UCSD-AML1 (cell line): ENCODE measurements around the gene ADCY1.

Source experiments
- DNase-seq: peaks from one replicate; lab custom pipeline; 2025; ENCODE audit not compliant: unreplicated experiment; lab: John Stamatoyannopoulos, UW

ADCY1 gene

DNA sequence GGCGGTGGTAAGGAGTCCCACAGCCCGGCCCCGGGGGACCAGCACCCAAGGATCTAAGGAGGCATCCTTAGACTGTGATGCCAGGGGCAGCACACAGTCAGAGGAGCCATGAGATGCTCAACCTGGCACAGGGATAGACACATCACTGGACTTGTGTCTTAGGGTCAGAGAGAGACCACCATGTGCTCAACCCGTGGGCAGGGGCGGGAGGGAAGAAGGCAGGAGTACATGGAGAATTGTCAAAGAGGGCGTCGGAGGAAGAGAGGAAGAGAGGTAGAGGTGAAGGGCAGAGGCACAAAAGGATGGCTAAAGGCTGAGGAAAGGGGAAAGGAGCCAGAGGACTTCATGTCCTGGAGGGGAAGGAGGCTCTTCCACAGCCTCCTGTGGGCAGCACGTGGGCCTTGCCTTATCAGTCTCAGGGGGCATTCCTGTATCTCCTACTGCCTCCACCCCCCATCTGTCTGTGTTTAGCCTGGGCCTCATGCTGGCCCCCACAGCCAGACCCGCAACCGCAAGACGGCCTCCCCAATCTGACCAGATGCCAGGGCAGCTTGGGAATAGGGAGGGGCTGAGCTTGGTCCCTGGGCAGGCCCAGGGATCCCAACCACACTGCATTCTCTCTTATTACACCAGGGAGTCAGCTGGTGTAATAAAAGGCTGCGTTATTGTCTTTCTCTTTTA is 2.2 kb downstream of the ADCY1 start:
- DNase-seq = no peak

- no peak for DNase-seq
Measured at GRCh38 chr7:45578022-45578421, 3.9 kb downstream of the ADCY1 start.

DNA sequence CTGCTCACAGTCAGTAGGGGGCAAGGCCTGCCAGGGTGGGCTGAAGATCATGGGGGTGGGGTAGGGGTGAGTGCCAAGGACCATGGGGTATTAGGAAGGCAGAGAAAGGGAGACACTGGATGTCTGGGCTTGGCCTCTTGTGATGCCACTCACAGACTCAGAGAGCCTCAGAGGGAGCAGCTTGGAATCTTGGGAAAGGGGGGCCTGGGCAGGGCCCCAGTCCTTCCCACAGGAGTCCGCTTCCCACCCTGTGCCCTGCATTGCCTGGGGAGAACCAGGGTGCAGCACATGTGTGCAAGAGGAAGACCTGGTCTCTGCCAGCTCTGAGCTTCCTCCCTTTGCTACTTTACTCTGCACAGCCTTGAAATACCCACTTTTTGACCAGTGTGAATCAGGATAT is 4.3 kb downstream of the ADCY1 start:
- DNase-seq = no peak

DNA sequence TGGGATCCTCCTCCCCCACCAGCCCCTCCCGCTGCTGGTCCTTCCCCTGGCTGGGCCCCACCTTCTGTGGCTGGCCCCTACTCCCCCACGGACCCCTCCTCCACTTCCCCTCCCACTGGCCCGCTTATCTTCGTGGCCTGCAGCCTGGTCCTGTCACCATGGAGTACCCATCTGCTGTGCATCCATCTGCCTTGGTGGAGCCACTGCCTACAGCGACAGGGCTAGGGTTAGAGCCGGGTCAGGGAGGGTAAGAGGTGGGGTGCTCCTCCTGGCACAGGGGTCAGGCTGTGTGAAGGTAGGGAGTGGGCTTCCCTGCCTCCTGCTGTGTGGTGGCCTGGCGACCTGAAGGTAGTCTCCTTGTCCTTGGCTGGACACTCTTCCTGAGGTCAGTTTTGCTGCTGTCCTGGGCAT is 5.2 kb downstream of the ADCY1 start:
- DNase-seq = no peak

DNA sequence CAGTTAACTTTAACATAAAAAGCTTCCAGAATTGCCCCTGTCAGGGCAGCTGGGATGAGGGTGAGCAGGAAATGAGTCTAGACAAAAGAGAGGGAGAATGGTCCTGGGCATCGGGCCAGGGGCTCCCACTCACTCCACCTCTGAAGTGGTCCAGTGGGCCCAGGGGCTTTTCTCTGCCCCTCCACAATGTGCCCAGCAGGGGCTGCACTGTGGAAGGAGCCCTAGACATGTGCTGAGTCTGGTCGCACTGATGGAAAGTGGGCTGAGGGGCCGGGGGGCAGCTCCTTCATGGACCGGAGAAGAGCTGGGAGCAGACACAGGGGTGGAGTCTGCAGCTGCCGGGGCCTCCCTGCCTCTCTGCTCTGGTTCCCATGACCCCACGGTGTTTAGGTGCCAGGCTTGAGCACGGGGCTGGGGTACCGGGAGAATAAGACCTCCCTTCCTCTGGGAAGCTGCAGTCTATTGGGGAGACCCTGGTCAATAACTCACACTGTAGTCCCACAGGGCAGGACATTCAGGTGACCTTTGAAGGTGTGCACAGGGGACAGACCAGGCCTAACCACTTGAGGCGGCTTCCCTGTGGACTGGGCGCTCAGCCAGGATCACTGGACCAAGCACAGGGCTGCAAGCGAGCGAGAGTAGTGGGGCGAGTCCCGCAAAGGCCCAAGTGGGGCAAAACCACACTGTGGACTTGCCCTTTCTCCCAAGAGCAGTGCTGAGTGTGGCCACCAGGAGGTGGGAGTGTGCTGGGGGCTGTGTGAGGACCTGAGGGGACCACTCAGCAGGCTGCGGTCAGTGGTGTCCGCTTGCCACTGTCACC is 6.1 kb downstream of the ADCY1 start:
- no peak for DNase-seq

- DNase-seq = no peak
Measured at GRCh38 chr7:45581271-45581780, 7.2 kb downstream of the ADCY1 start.

DNA sequence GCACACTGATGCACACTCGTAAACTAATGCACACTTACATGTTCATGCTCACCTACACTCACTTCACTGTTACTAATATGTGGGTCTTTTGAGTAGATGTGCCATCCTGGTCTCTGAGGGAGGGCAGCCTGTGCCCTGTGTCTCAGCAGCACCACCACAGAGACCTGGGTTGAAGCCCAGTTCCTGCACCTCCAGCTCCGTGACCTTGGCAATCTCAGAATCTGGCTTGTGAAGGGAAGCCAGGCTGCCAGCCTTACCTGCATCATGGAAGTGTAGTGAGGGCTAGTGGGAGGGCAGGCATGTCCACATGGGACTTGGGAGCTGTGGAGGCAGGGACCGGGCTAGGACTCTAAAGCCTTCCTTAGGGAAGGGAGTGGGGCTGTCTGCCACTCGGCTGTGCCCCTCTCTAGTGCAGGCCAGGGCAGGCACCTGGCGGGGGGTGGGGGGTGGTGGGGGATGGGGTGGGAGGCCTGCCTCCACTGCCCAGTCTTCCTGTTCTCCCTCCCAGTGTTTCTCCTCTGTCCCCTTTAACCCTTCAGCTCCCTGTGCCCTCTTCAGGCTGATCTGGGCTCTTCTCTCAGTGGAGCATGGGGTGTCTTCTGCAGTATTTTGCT is 8.1 kb downstream of the ADCY1 start:
- DNase-seq = no peak

DNA sequence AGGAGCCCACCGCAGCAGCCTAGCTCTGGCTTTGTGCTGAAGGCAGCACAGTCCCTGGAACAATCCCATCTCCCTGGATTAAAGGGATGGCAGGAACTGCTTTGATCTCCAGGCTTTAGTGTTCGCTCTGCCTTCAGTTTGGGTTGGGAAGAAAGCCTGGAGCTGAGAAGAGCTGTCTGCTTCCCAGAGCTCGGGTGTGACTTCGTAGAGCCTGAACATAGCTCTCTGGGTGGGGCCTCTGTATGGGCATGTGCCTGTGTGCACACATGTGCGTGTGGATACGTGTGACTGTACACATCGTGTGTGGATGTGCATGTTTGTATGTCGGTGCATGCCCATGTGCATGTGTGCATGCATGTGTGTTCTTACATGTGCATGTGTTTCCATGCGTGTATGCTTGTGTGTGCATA is 8.7 kb downstream of the ADCY1 start:
- DNase-seq = no peak

GRCh38 chr7:45583296-45583695 is 9.1 kb downstream of the ADCY1 start:
- no peak for DNase-seq

DNA sequence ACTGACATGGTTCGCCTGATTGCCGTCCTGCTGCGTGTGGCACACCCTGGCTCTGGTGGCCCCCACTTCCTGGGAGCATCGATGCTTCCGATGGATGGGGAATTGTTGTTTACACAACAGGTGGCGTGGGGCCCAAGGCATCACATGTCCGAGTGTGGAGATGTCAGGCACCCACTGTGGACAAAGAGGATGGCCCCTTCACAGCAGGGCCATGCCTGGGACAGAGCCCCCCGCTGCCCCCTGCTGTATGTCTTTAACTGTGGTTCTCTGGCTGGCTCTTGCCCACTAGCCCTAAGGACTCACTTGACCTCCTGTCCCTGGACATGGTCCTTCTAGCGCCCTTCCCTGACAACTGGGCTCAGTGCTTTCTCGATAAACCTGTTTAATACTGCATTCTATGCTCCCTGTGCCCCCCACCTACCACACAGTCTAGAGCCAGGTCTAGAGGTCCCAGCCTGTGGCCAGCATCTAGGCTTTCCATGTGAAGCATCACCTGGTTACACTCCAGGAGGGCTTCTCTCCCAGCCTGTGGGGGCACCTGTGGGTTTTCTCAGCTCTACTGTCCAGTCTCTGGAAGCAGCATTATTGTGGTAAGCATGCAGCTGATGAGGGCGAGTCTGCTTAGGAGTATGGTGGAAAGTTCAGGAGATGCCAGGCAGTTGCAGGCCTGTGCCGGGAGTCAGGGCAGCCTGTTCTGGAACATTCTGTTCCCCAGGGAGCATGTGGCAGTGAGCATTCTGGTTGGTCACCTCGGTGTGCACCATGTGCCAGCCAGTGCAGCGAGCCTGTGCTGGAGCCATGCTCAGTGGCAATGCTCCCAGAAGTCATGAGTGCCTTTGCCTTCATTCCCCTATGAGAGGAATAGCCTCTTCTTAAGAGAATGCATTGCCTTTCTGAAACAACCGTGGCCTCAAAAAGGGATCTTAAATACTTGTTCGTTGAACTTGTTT is 10.4 kb downstream of the ADCY1 start:
- no peak for DNase-seq

DNA sequence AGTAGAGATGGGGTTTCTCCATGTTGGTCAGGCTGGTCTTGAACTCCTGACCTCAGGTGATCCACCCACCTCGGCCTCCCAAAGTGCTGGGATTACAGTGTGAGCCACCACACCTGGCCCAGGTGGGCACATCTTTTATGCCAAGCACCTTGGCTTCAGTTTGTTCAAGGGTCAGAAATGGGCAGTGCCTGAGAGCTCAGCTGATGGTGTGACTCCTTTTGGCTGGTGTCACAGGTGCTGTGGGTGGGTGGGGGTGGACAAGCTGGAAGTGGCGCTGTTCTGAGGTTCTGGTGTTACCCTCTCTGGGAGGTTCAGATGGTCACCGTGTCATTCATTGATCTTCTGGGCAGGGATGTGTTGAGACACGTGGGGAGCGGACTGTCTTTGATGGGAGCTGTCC is 11.5 kb downstream of the ADCY1 start:
- no peak for DNase-seq

- DNase-seq = no peak
Measured at GRCh38 chr7:45586542-45587520, 12.7 kb downstream of the ADCY1 start.

DNA sequence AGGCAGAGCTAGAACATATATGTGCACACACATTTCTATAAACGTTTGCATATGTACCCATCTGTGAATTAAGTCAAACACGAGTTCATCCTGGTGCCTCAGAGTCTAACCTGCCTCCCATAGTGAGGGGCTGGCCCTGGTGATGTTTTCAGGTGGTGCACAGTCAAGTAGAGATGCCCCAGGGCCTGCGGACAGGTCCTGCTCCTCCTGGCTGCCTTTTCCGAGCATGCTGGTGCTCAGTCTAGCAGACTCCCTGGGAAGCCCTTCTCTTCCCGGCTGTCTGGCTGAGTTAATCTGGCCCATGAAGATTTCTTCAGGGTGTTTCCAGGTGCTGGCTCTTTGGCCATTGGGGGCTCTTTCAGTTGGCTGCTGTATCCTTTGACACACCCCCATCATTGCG is 14.3 kb downstream of the ADCY1 start:
- no peak for DNase-seq

DNA sequence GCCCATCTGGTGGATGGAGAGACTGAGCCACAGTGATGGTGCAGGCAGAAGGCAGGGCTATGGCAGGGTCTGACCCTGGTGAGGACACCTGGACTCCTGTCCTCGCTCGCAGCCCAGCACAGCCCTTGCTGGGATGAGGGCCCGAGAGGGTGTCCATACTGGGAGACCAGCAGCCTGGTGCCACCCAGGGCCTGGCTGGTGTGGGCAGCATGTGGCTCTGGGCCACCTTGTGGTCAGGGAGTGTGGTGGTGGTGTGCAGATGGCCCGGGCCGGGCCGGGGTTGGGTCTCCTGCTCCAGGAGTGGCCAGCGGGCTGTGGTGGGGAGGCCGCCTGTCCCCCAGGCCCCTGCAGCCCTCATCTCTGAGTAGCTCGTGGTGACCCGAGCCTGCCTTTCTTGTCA is 14.9 kb downstream of the ADCY1 start:
- DNase-seq = no peak

GRCh38 chr7:45589915-45590678 is 15.9 kb downstream of the ADCY1 start:
- DNase-seq = no peak

GRCh38 chr7:45590679-45591057 is 16.5 kb downstream of the ADCY1 start:
- DNase-seq = no peak

DNA sequence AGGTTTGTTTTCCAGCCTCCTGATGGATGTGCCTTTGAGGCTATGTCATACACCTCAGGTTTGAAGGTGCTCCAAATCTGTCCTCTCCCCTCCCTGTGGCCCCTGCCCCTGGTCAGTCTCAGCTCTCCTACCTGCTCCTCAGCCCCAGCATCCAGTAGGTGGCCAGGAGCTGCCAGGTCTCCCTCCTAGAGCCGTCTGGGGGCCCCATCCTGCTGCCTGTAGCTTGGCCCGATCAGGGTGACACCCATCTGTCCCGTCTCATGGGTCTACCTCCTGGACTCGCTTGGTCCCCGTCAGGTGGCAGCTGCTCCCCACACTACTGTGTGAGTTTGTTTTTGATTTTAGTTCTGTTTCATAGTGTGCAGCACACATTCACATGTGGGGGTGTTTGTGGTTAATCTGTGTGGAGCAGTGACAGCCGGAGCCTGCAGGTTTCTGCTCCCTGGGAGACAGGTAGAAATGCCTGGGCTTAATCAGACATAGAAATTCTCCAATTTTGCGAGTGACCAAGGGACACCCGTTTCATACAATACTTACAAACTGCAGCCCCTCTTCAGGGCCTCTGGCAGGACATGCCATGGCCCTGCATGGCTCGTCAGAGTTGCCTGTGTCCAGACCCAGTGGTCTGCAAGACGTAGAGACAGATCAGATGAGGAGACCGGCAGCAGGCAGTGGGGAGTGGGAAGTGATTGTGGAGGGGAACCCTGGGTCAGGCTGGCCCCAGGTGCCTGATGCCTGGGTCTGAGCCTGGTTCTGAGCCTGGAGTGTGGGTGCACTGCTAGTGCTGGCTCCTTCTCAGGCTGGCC is 17.1 kb downstream of the ADCY1 start:
- no peak for DNase-seq
